CD4-positive, alpha-beta T cell treated with Interferon alpha-2 for 1 hour (primary cell): ENCODE data around the gene LNP1.
A peak's percentile ranks its signal among the peaks of the same experiment; 100 is the strongest.

Source experiments
- DNase-seq, 2 donors: peaks; one replicate each; pipeline ENCODE4 v3.0.0-alpha.2; 2020 to 2022

The LNP1 gene

DNA sequence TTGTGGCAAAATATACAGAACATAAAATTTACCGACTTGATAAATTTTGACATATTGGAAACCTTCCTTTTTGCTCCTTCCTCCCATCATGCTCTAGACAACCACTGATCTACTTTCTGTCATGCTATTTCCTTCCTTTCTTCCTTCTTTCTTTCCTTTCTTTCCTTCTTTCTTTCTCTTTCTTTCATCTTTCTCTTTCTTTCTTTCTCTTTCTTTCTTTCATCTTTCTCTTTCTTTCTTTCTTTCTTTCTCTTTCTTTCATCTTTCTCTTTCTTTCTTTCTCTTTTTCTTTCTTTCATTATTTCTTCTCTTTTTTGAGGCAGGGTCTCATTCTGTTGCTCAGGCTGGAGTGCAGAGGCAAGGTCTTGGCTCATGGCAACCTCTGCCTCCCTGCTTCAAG lies 82.2 kb downstream of the LNP1 start:
- DNase-seq = no peak

GRCh38 chr3:100486808-100487207 lies 85.5 kb downstream of the LNP1 start:
- no peak for DNase-seq

DNA sequence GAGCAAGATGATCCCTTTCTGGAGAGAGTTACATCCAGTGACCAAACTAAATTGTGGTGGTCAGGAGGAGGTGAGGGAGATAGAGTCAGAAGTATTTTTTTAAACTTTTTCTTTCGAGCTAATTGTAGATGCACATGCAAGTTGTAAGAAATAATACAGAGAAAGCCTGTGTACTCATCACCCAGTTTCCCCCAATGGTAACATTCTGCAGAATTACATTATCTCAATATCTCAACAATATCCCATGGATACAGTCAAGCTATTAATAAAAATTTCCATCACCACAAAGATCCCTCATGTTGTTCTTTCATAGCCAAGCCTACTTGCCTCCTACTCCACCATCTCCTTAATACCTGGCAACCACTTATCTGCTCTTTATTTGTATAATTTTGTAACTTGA lies 87.8 kb downstream of the LNP1 start:
- DNase-seq = no peak

GRCh38 chr3:100492059-100493006 lies 91.0 kb downstream of the LNP1 start, which contains the start of gene TMEM45A:
TSS of gene TMEM45A (plus strand) at chr3:100492619. CDS start at chr3:100555212, 62,593 bp downstream.
- peak; percentile 72 to 83 for DNase-seq

GRCh38 chr3:100496711-100497261 lies 95.4 kb downstream of the LNP1 start:
- DNase-seq = no peak

DNA sequence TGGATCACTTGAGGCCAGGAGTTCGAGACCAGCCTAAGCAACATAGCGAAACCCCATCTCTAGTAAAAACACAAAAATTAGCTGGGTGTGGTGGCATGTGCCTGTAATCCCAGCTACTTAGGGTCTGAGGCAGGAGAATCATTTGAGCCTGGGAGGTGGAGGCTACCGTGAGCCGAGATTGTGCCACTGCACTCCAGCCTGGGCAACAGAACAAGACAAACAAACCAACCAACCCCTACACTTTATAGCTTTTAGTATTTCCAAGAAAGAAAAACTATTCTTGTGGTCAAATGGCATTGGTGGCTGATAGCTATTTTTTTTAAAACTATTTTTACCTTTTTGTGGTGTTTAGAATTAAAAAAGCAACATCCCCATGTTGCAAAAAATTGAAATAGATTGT lies 98.3 kb downstream of the LNP1 start:
- no peak for DNase-seq

DNA sequence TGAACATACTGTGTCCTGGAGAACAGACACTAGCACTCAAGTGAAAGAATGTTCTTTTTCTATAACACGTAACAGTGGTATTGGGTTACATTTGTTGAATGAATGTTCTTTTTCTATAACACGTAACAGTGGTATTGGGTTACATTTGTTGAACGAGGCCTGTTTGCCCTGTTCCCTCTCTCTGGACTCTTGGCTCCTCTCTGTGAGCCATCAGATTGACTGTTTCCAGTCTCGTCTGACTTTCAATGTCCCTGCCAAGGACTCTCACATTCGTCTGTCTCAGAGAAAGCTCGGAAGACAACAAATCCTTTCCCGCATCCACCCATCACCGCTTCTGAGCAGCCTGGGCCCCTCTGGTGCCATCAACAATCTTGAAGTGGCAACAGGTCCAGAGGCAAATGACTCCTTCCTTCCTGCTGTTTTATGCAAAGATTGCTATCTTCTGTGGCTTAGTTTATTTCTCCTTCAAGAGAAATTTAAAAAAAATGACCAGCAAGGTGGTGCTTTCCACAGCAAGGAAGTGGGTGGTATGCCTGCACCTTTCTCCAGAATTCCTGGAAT lies 99.1 kb downstream of the LNP1 start:
- DNase-seq = no peak

DNA sequence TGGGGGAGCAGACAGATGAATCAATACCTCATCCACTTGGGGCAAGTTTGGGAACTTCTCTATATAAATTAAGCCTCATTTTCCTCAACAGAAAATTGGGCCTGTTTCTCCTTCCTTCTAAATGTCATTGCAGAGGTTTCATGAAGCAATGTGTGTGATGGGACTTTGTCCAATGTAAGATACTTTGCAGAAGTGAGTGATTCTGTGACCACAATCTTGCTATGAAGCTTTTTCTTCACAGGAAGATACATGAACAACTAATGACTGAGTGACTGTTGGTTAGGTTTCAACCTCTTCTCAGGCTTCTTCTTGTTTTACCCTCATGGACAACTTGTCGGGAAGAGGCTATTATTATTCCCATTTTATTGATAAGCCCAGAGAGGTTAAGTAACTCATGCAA lies 102.1 kb downstream of the LNP1 start:
- DNase-seq = no peak
